ENCODE data around the gene GNAS-AS1. TPM values are rescaled to one million over a fixed set of nuclear protein-coding genes. Genes with fewer than 3 reads are reported as not detected.
"Not testable (repeated sequence)": the region's sequence is repeated elsewhere in the genome, so short reads cannot be mapped to it uniquely, and the experiment has no call there.

The GNAS-AS1 gene
- total RNA-seq, 2 donors from 2014 or later, result not detected

DNA sequence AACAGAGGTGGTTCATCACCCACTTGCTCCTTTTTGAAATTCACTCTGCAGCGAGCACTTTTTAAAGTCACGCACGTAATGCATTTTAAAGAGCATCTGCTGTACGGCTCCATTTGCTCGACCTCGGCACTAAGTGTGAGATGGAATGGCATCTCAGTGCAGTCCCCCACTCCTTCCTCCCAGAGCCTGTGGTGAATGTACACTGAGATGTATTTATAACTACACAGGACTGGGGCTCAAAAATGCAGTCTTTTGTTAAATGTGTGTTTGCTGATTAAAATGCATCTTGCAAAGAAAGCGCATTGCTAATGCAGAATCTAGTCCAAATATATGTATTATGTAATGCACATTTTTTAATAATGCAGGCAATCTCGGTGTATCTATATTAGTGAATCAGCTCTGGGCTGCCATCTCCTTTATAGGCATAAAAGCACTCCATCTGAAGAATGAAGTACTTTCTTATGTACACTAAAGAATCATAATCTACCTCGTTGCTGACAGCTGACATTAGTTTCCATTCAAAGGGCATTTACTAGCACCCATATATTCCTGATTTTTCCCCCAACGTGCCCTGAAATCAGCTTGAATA is 14.0 kb downstream of the GNAS-AS1 start:
- H3K36me3 ChIP-seq, result no peaks in the 10 kb centered on the region
- no peak for DNase-seq (ENCODE audit: low spot score)
- H3K27ac ChIP-seq, result no peak overlapping the region
- H3K9me3 ChIP-seq, result no peaks in the 10 kb centered on the region
- TF ChIP-seq, protein P1, sequence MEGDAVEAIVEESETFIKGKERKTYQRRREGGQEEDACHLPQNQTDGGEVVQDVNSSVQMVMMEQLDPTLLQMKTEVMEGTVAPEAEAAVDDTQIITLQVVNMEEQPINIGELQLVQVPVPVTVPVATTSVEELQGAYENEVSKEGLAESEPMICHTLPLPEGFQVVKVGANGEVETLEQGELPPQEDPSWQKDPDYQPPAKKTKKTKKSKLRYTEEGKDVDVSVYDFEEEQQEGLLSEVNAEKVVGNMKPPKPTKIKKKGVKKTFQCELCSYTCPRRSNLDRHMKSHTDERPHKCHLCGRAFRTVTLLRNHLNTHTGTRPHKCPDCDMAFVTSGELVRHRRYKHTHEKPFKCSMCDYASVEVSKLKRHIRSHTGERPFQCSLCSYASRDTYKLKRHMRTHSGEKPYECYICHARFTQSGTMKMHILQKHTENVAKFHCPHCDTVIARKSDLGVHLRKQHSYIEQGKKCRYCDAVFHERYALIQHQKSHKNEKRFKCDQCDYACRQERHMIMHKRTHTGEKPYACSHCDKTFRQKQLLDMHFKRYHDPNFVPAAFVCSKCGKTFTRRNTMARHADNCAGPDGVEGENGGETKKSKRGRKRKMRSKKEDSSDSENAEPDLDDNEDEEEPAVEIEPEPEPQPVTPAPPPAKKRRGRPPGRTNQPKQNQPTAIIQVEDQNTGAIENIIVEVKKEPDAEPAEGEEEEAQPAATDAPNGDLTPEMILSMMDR (IDR thresholded peaks at IDR 0.05), result no peak
- H3K4me1 ChIP-seq, result peaks cover 0 to 6% of the 10 kb centered on the region in 2 donors
- H3K27me3 ChIP-seq, result peaks cover 0 to 3% of the 10 kb centered on the region in 2 donors
- no peak overlapping the region for H3K4me3 ChIP-seq

DNA sequence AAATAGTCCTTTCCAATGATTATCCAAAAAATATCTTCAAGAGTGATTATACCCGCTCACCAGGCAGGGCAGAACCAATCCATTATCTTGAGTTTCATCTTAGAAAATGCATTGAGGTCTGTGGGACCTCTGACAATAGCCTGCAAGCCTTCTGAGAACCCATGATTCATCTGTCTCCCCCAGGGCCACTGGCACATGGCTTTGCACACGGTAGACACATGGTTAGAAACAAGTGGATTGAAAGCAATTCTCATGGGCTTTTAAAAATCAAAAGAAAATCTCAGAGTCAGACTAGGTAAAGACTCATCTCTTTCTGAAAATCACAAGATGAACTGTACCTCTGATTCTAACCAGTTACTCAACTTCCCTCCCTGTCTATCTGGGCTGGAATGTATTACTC is 15.5 kb downstream of the GNAS-AS1 start:
- H3K4me3 ChIP-seq, result no peak overlapping the region
- peaks cover 0 to 3% of the 10 kb centered on the region in 2 donors for H3K27me3 ChIP-seq
- TF ChIP-seq, protein P1 (IDR thresholded peaks at IDR 0.05), result no peak
- H3K4me1 ChIP-seq, result peaks cover 0 to 6% of the 10 kb centered on the region in 2 donors
- H3K36me3 ChIP-seq, result no peaks in the 10 kb centered on the region
- no peaks in the 10 kb centered on the region for H3K9me3 ChIP-seq
- H3K27ac ChIP-seq, result no peak overlapping the region
- DNase-seq (ENCODE audit: low spot score), result no peak

DNA sequence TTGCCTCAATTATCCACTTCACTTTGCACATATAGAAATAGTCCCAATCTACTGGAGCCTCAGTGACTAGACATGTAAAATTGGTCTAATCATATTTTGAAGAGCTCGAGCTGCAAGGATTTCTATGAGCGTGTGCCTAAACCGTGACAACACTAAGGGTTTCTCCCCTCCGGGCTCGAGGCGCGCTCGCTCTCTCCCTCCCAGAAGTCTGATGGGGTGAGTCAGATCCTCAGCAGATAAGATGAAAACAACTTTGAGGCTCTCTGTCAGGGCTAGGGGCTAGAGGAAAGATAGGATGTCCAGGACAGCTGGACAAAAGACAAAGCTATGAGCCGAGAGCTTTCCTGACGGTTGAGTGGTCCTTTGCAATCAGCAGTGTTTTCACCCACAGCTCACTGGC is 16.8 kb downstream of the GNAS-AS1 start:
- H3K36me3 ChIP-seq, result no peaks in the 10 kb centered on the region
- no peak overlapping the region for H3K4me3 ChIP-seq
- H3K27ac ChIP-seq, result no peak overlapping the region
- TF ChIP-seq, protein P1 (IDR thresholded peaks at IDR 0.05), result no peak
- H3K27me3 ChIP-seq, result no peaks in the 10 kb centered on the region
- no peaks in the 10 kb centered on the region for H3K9me3 ChIP-seq
- peaks cover 0 to 10% of the 10 kb centered on the region in 2 donors for H3K4me1 ChIP-seq
- DNase-seq (ENCODE audit: low spot score), result no peak

DNA sequence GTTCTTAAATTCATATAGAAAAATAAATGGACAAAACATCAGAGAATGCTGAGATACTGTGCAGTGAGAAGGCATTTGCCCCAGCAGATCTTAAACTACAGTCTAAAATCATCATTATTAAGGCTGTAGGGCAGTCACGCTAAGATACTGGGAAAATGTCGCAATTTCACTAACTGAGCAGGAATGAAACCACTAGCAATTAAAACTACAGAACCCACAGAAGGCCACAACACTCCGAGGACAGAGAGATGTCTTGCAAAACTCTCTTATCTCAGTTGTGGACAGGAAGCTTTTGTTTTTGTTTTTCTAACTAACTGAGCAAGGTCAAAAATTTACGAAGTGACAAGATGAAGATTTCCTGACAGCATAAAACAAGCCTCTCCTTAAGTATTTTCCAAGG is 18.2 kb downstream of the GNAS-AS1 start:
- Histone ChIP-seq H3K9me3 (no peaks in the 10 kb centered on the region), H3K27ac (no peak overlapping the region), H3K4me3 (no peak overlapping the region), H3K4me1 (peaks cover 0 to 12% of the 10 kb centered on the region in 2 donors), H3K27me3 (no peaks in the 10 kb centered on the region), H3K36me3 (no peaks in the 10 kb centered on the region)
- DNase-seq (ENCODE audit: low spot score), result no peak
- TF ChIP-seq, protein P1 (IDR thresholded peaks at IDR 0.05), result no peak

DNA sequence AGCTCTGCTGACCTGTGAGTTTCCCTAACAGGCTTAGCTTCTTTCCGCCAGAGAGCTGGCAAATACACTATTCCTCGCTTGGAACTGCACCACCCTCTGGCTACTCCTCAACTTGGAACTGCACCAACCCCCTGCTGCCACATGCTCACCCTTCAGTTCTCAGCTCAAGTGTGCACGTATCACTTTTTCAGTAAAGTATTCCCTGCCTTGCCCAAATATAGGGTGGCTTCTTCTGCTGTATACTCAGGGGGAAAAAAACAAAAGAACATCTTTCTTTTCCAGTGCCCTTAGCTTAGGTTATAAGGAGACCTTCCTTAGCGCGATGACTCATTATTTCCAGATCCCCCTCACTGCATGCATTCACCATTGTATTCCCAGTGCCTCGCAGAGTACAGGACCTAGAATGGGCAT is 21.2 kb downstream of the GNAS-AS1 start:
- Histone ChIP-seq H3K4me3 (no peak overlapping the region), H3K27ac (peak overlapping the region in 1 of 2 donors; percentile 65), H3K9me3 (no peaks in the 10 kb centered on the region), H3K4me1 (peaks cover 0 to 12% of the 10 kb centered on the region in 2 donors), H3K36me3 (no peaks in the 10 kb centered on the region), H3K27me3 (no peaks in the 10 kb centered on the region)
- TF ChIP-seq, protein P1 (IDR thresholded peaks at IDR 0.05), result peak in 1 of 2 donors; percentile 20
- DNase-seq (ENCODE audit: low spot score), result no peak

DNA sequence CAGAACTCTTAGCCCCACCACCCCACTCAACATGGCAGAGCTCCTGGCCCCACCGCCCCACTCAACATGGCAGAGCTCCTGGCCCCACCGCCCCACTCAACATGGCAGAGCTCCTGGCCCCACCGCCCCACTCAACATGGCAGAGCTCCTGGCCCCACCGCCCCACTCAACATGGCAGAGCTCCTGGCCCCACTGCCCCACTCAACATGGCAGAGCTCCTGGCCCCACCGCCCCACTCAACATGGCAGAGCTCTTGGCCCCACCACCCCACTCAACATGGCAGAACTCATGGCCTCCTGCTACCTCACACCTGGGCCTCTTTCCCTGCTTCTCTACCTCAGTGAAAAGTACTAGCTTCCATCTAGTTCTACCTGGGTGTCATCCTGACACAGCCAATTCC is 21.9 kb downstream of the GNAS-AS1 start:
- not testable (repeated sequence) for H3K4me3 ChIP-seq; H3K9me3 ChIP-seq; H3K36me3 ChIP-seq; H3K27me3 ChIP-seq; DNase-seq (ENCODE audit: low spot score)
- peaks cover 0 to 12% of the 10 kb centered on the region in 2 donors for H3K4me1 ChIP-seq
- peak overlapping the region in 1 of 2 donors; percentile 65 for H3K27ac ChIP-seq
